AG04450 (cell line): ENCODE results near the gene KCNAB2. TPM values are rescaled to one million over a fixed set of nuclear protein-coding genes. Genes with fewer than 3 reads are reported as not detected.

ENCODE experiments used
- CTCF ChIA-PET: fragments of 300-600, 350-600 bp; formaldehyde crosslinking; extraction: SDS; loops from one replicate; lab custom pipeline; 2022; ENCODE audit warnings: antibody characterized with exemption, inconsistent platforms; lab: Charles Lee
- POLR2A ChIA-PET: fragments of 350-600 bp; formaldehyde crosslinking; extraction: SDS; loops from one replicate; lab custom pipeline; 2021; ENCODE audit warnings: antibody characterized with exemption, inconsistent platforms; lab: Yijun Ruan, JAX
- DNase-seq: peaks from one replicate; pipeline ENCODE4 v3.0.0-alpha.2; 2011; ENCODE audit warnings: low read depth, low spot score
- H3K27ac ChIP-seq: one replicate; pipeline ENCODE4 v1.5.1; 2012; ENCODE audit warnings: low read depth, low read length, control low read depth
- H3K27me3 ChIP-seq: one replicate; pipeline ENCODE4 v1.6.0; 2012; ENCODE audit warnings: low read length; ENCODE audit not compliant: control insufficient read depth, insufficient read depth
- H3K4me3 ChIP-seq: 2 replicates; pipeline ENCODE4 v1.5.1; 2011; ENCODE audit warnings: mild to moderate bottlenecking, low read depth, low read length, control low read depth
- H3K9me3 ChIP-seq: 2 replicates; pipeline ENCODE4 v1.5.1; 2012; ENCODE audit warnings: low read length; ENCODE audit not compliant: control insufficient read depth, insufficient read depth
- CTCF ChIP-seq: IDR thresholded peaks from 2 replicates; pipeline ENCODE4 v1.5.1; 2011; ENCODE audit warnings: low read depth, low read length, control low read depth, inconsistent platforms
- polyA plus RNA-seq: library from polyadenylated mRNA; depleted of rRNA; stranded (reverse); fragments of >200 nt; gene quantifications from 2 replicates; pipeline ENCODE4 v1.2.3, GENCODE V29; 2011

The KCNAB2 gene
- polyA plus RNA-seq, 1 experiment, result 3.1 TPM

- ChIA-PET CTCF (no interaction called here), POLR2A (no interaction called here)
These were observed 22.3 kb upstream of the KCNAB2 start for GRCh38 chr1:6023346-6023745.

DNA sequence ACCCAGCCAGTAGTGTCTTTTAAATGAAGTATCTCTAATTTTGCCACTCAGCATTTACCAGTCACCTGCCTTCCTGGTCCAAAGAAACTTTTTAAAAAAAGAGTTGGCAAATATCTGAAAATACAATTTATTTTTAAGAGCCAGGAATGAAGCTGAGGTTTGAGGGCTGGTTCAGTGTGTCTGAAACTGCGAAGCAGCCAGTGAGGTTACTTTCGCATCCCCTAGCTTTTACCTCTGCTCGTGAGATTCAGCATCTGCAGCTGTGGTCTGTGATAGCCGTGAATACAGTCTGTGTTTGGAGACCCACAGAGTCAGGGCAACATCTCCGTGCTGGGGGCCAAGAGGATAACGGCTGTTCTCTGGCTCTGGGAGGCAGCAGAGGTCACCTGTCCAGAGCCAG lies 21.3 kb upstream of the KCNAB2 start:
- ChIA-PET POLR2A (no interaction called here), CTCF (no interaction called here)
- no peak for TF ChIP-seq CTCF
- H3K4me3 ChIP-seq, result no peak overlapping the region
- no peak for DNase-seq
- H3K27me3 ChIP-seq, result peaks cover 7% of the 10 kb centered on the region
- H3K9me3 ChIP-seq, result no peaks in the 10 kb centered on the region
- no peak overlapping the region for H3K27ac ChIP-seq

More at GRCh38 chr1:6023346-6023745, 22.3 kb upstream of the KCNAB2 start:
- Histone ChIP-seq H3K27ac (no peak overlapping the region), H3K4me3 (no peak overlapping the region), H3K27me3 (peaks cover 7% of the 10 kb centered on the region), H3K9me3 (no peaks in the 10 kb centered on the region)
- TF ChIP-seq CTCF, result no peak
- DNase-seq, result no peak

DNA sequence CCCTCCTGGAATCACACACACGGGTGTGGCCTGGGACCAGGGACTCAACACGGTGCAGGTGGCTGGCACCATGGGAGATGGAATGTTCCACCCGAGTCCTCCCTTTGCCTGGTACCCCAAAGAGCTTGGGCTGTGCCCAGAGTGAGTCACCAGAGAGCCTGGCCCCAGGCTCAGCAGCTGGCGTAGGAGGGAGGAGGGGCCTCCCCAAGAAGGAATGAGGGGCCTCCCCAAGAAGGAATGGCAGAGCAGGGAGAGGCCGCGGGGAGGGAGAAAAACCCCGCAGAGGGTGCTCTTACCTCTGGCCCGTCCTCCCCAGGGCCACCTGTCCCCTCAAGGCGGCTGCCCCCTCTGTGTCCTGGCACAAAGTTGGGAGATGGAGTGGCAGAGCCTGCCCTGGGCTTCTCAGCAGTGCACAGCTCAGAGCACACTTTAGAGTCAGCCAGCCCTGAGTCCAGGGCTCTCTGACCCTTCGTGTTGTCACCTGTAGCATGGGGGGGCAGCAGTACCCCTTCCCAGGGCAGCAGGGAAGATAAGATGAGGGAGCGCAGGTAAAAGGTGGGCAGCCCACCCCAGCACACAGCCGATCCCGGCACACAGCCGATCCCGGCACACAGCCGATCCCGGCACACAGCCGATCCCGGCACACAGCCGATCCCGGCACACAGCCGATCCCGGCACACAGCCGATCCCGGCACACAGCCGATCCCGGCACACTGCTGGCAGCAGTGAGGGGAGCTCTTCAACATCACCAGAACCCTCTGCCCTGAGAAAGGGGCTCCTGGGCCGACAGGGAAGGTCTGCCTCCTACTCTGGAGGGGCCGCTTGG lies 20.2 kb upstream of the KCNAB2 start:
- H3K27me3 ChIP-seq, result peaks cover 7% of the 10 kb centered on the region
- no peak for DNase-seq
- no peak overlapping the region for H3K27ac ChIP-seq
- no peaks in the 10 kb centered on the region for H3K9me3 ChIP-seq
- ChIA-PET CTCF (interaction anchor here (1.4 kb wide), 1 partner anchor 9 kb away, joined by 6 read pairs; no protein-coding TSS in a partner anchor), POLR2A (no interaction called here)
- no peak overlapping the region for H3K4me3 ChIP-seq
- no peak for TF ChIP-seq CTCF

- no peak for TF ChIP-seq CTCF
- no peak overlapping the region for H3K4me3 ChIP-seq
- no peak for DNase-seq
- peaks cover 7% of the 10 kb centered on the region for H3K27me3 ChIP-seq
- POLR2A ChIA-PET, result no interaction called here
- no peak overlapping the region for H3K27ac ChIP-seq
- CTCF ChIA-PET, result interaction anchor here (1.4 kb wide), 1 partner anchor 8 kb away, joined by 6 read pairs; no protein-coding TSS in a partner anchor
- H3K9me3 ChIP-seq, result no peaks in the 10 kb centered on the region
These were observed 19.4 kb upstream of the KCNAB2 start for GRCh38 chr1:6026095-6026809.

GRCh38 chr1:6027591-6027990 lies 18.1 kb upstream of the KCNAB2 start:
- H3K4me3 ChIP-seq, result no peak overlapping the region
- CTCF ChIA-PET, result no interaction called here
- POLR2A ChIA-PET, result no interaction called here

More at GRCh38 chr1:6027591-6027990, 18.1 kb upstream of the KCNAB2 start:
- no peak overlapping the region for H3K27ac ChIP-seq
- DNase-seq, result no peak
- peaks cover 7% of the 10 kb centered on the region for H3K27me3 ChIP-seq
- TF ChIP-seq CTCF, result no peak
- no peaks in the 10 kb centered on the region for H3K9me3 ChIP-seq
